IMR-90 (cell line): ENCODE data around the gene PIMREG. TPM values are rescaled to one million over a fixed set of nuclear protein-coding genes. Genes with fewer than 3 reads are reported as not detected.

Source experiments
- ATAC-seq: fragments of 200-7000 bp; cut with Tn5 transposase; 2 replicates; pipeline ENCODE4 v1.9.1; 2020; ENCODE audit warnings: low read depth, mild to moderate bottlenecking, moderate library complexity
- BruUV-seq: library from RNA; stranded (reverse); fragments of 400-500 nt; replicated peaks from 2 replicates; lab custom pipeline; 2021; lab: Mats Ljungman, UMichigan
- CTCF ChIA-PET: fragments of 300-600 bp; formaldehyde crosslinking; extraction: SDS; loops from one replicate; lab custom pipeline; 2021; ENCODE audit warnings: antibody characterized with exemption; lab: Yijun Ruan, JAX
- POLR2A ChIA-PET: fragments of 300-600 bp; sonication (Branson Sonifier 250); formaldehyde crosslinking; loops from one replicate; lab custom pipeline; 2022; ENCODE audit warnings: antibody characterized with exemption; ENCODE audit not compliant: unreplicated experiment; lab: Charles Lee
- DNase-seq: peaks from one replicate; pipeline ENCODE4 v3.0.0; 2013
- H2AFZ ChIP-seq: replicated peaks from 2 replicates; pipeline ENCODE3; 2013; ENCODE audit warnings: low read length, mild to moderate bottlenecking; ENCODE audit not compliant: poor library complexity
- H2AK5ac ChIP-seq: 2 replicates; pipeline ENCODE4 v1.6.1; 2013; ENCODE audit warnings: low read depth, low read length, inconsistent platforms
- H2AK9ac ChIP-seq: replicated peaks from 2 replicates; pipeline ENCODE3; 2013; ENCODE audit warnings: mild to moderate bottlenecking, low read depth, low read length, moderate library complexity; ENCODE audit not compliant: poor library complexity
- H2BK120ac ChIP-seq: 2 replicates; pipeline ENCODE4 v1.6.1; 2013; ENCODE audit warnings: low read depth, low read length, inconsistent platforms
- H2BK15ac ChIP-seq: 3 replicates; pipeline ENCODE4 v1.6.1; 2013; ENCODE audit warnings: low read depth, low read length, inconsistent platforms
- H2BK20ac ChIP-seq: 2 replicates; pipeline ENCODE4 v1.6.1; 2013; ENCODE audit warnings: low read depth, mild to moderate bottlenecking, inconsistent platforms, low read length, moderate library complexity
- H2BK5ac ChIP-seq: 2 replicates; pipeline ENCODE4 v1.6.1; 2013; ENCODE audit warnings: mild to moderate bottlenecking, low read depth, low read length, inconsistent platforms; ENCODE audit not compliant: poor library complexity, severe bottlenecking
- H3K14ac ChIP-seq: replicated peaks from 2 replicates; pipeline ENCODE4 v1.6.1; 2013; ENCODE audit warnings: low read depth, low read length, inconsistent platforms
- H3K18ac ChIP-seq: 2 replicates; pipeline ENCODE4 v1.6.1; 2013; ENCODE audit warnings: low read depth, low read length, control low read depth
- H3K23ac ChIP-seq: 2 replicates; pipeline ENCODE4 v1.6.1; 2013; ENCODE audit warnings: low read depth, low read length, inconsistent platforms
- H3K27ac ChIP-seq: 2 replicates; pipeline ENCODE4 v1.5.1; 2013; ENCODE audit warnings: mild to moderate bottlenecking, control low read depth, low read length; ENCODE audit not compliant: insufficient read depth
- H3K27me3 ChIP-seq: 2 replicates; pipeline ENCODE4 v1.6.1; 2013; ENCODE audit warnings: low read length; ENCODE audit not compliant: control insufficient read depth, insufficient read depth
- H3K36me3 ChIP-seq: 2 replicates; pipeline ENCODE4 v1.6.1; 2013; ENCODE audit warnings: low read length, mixed read lengths; ENCODE audit not compliant: control insufficient read depth, insufficient read depth
- H3K4ac ChIP-seq: 2 replicates; pipeline ENCODE4 v1.6.1; 2013; ENCODE audit warnings: low read depth, low read length, inconsistent platforms
- H3K4me1 ChIP-seq: 2 replicates; pipeline ENCODE4 v1.6.1; 2013; ENCODE audit warnings: low read length, mixed read lengths; ENCODE audit not compliant: control insufficient read depth, insufficient read depth
- H3K4me2 ChIP-seq: 2 replicates; pipeline ENCODE4 v1.6.1; 2013; ENCODE audit warnings: low read depth, mild to moderate bottlenecking, control low read depth, low read length, moderate library complexity
- H3K4me3 ChIP-seq: 2 replicates; pipeline ENCODE4 v1.5.1; 2013; ENCODE audit warnings: low read depth, mild to moderate bottlenecking, control low read depth, low read length, moderate library complexity; ENCODE audit not compliant: insufficient read depth
- H3K56ac ChIP-seq: 2 replicates; pipeline ENCODE4 v1.6.1; 2013; ENCODE audit warnings: low read length, inconsistent platforms; ENCODE audit not compliant: insufficient read depth; ENCODE audit errors: extremely low read depth
- H3K79me1 ChIP-seq, 2 experiments: 2 replicates each; pipeline ENCODE4 v1.6.1; 2013; ENCODE audit warnings: low read length in 2 of 2, inconsistent platforms in 1 of 2, low read depth in 1 of 2
- H3K9ac ChIP-seq: 2 replicates; pipeline ENCODE4 v1.6.1; 2013; ENCODE audit warnings: low read depth, low read length, control low read depth
- H3K9me1 ChIP-seq: 2 replicates; pipeline ENCODE4 v1.6.1; 2013; ENCODE audit warnings: low read length, inconsistent platforms; ENCODE audit not compliant: insufficient read depth
- H3K9me3 ChIP-seq: 2 replicates; pipeline ENCODE4 v1.6.1; 2013; ENCODE audit warnings: low read length; ENCODE audit not compliant: control insufficient read depth, insufficient read depth
- H4K20me1 ChIP-seq: 2 replicates; pipeline ENCODE4 v1.6.1; 2013; ENCODE audit warnings: low read length, inconsistent platforms; ENCODE audit not compliant: insufficient read depth
- H4K5ac ChIP-seq: 2 replicates; pipeline ENCODE4 v1.6.1; 2013; ENCODE audit warnings: mild to moderate bottlenecking, low read depth, low read length, control low read depth
- H4K8ac ChIP-seq, 2 experiments: 2 replicates each; pipeline ENCODE4 v1.6.1; 2013; ENCODE audit warnings: low read depth in 2 of 2, low read length in 2 of 2, control low read depth in 1 of 2, inconsistent platforms in 1 of 2
- H4K91ac ChIP-seq: 2 replicates; pipeline ENCODE4 v1.6.1; 2013; ENCODE audit warnings: low read depth, low read length, inconsistent platforms; ENCODE audit not compliant: insufficient read depth
- USF2 ChIP-seq: fragments of 150-350 bp; IDR thresholded peaks from 2 replicates; pipeline ENCODE4 v1.6.1; 2017; ENCODE audit warnings: mild to moderate bottlenecking, antibody characterized with exemption, low read length, low read depth
- dilution Hi-C: fragments of 300-500 bp; cut with HindIII; formaldehyde crosslinking; loops from one replicate; pipeline ENCODE4 v1.14.3; 2018; ENCODE audit warnings: low sequenced_read_pairs; ENCODE audit not compliant: unreplicated experiment
- in situ Hi-C: fragments of 300-500 bp; cut with MboI; formaldehyde crosslinking; loops from 3 replicates; pipeline ENCODE4 v1.14.3; 2019; ENCODE audit warnings: low sequenced_read_pairs, inconsistent platforms, mixed read lengths
- intact Hi-C: fragments of 100-400 bp; cut with micrococcal nuclease; formaldehyde crosslinking; loops from 2 replicates; pipeline ENCODE4 v1.10.0; 2022
- polyA plus RNA-seq, 3 experiments: library from polyadenylated mRNA; depleted of rRNA; stranded (reverse); fragments of >200 nt; gene quantifications; 2 replicates each; pipeline ENCODE4 v1.2.3, GENCODE V29; 2012; ENCODE audit warnings: low replicate concordance in 1 of 3
- total RNA-seq: library from RNA; depleted of rRNA; stranded (reverse); fragments of >200 nt; gene quantifications from 2 replicates; pipeline ENCODE4 v1.2.3, GENCODE V29; 2012
- TF ChIP-seq, protein P1 (sequence below): conservative IDR thresholded peaks from 2 replicates; pipeline ENCODE4 v1.5.1; 2012; ENCODE audit warnings: mild to moderate bottlenecking, low read depth, low read length, improper control_type of control experiment

The PIMREG gene
- total and polyA plus RNA-seq, 2 of the 4 experiments (the other 2 are of a cell fraction), result 21.5 to 25.9 TPM

- ChIA-PET CTCF (no interaction called here), POLR2A (no interaction called here)
- DNase-seq (no peak), ATAC-seq (no peak)
- H2BK20ac ChIP-seq, result no peak overlapping the region
- H3K56ac ChIP-seq, result no peak overlapping the region
- no peaks in the 10 kb centered on the region for H3K4me1 ChIP-seq
- no peak overlapping the region for H3K14ac ChIP-seq
- H4K8ac ChIP-seq, result no peak overlapping the region
- no peak overlapping the region for H3K27ac ChIP-seq
- H4K20me1 ChIP-seq, result no peaks in the 10 kb centered on the region
- dilution Hi-C loops, result no loop called here
- no peak overlapping the region for H4K91ac ChIP-seq
- no peaks in the 10 kb centered on the region for H3K36me3 ChIP-seq
- no peak overlapping the region for H4K5ac ChIP-seq
- BruUV-seq, result no TSS peak
- H2AFZ ChIP-seq, result no peak overlapping the region
- no peaks in the 10 kb centered on the region for H3K79me1 ChIP-seq
- H2AK5ac ChIP-seq, result no peak overlapping the region
- H2BK120ac ChIP-seq, result no peak overlapping the region
- TF ChIP-seq USF2, result no peak
- TF ChIP-seq, protein P1, sequence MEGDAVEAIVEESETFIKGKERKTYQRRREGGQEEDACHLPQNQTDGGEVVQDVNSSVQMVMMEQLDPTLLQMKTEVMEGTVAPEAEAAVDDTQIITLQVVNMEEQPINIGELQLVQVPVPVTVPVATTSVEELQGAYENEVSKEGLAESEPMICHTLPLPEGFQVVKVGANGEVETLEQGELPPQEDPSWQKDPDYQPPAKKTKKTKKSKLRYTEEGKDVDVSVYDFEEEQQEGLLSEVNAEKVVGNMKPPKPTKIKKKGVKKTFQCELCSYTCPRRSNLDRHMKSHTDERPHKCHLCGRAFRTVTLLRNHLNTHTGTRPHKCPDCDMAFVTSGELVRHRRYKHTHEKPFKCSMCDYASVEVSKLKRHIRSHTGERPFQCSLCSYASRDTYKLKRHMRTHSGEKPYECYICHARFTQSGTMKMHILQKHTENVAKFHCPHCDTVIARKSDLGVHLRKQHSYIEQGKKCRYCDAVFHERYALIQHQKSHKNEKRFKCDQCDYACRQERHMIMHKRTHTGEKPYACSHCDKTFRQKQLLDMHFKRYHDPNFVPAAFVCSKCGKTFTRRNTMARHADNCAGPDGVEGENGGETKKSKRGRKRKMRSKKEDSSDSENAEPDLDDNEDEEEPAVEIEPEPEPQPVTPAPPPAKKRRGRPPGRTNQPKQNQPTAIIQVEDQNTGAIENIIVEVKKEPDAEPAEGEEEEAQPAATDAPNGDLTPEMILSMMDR, result peak; percentile 17; the same call in 1 of the 2 replicates
- peaks cover 3% of the 10 kb centered on the region for H3K9me3 ChIP-seq
- H3K23ac ChIP-seq, result no peak overlapping the region
- in situ Hi-C loops, result loop anchor here (25.0 kb wide), 1 partner anchor 1193 kb away; the partner anchor contains the start of gene SCIMP
- intact Hi-C loops, result loop anchor here (10.0 kb wide), 1 partner anchor 1186 kb away; no protein-coding TSS in a partner anchor
- H2BK5ac ChIP-seq, result no peak overlapping the region
- H3K9ac ChIP-seq, result no peak overlapping the region
- H3K18ac ChIP-seq, result no peak overlapping the region
- H3K27me3 ChIP-seq, result no peaks in the 10 kb centered on the region; the same call in 1 of the 2 replicates
- no peak overlapping the region for H3K4ac ChIP-seq
- H3K4me3 ChIP-seq, result no peak overlapping the region
- no peak overlapping the region for H2AK9ac ChIP-seq
- no peaks in the 10 kb centered on the region for H3K9me1 ChIP-seq
- H2BK15ac ChIP-seq, result no peak overlapping the region
- H3K4me2 ChIP-seq, result no peak overlapping the region
Measured at GRCh38 chr17:6430769-6431168, 13.5 kb upstream of the PIMREG start.
